ENCODE data around the gene PCDH1. TPM values are rescaled to one million over a fixed set of nuclear protein-coding genes. Genes with fewer than 3 reads are reported as not detected.

The PCDH1 gene
- total RNA-seq, 4 donors from 2014 or later: 51.3 to 131 (median 67.9) TPM

GRCh38 chr5:141880961-141881801 is 3.0 kb upstream of the PCDH1 start:
- intact Hi-C loops (cut with DNase I): loop anchor here (10.0 kb wide), 2 partner anchors 66 to 74 kb away; partner anchors contain the start of gene PCDH12
- H3K27me3 ChIP-seq: peaks cover 0 to 89% (median 18%) of the 10 kb centered on the region in 4 donors
- H3K27ac ChIP-seq: peak overlapping the region in 3 of 4 donors; percentile 30 to 89 (median 47)
- no peaks in the 10 kb centered on the region for H3K36me3 ChIP-seq
- H3K4me3 ChIP-seq: no peak overlapping the region
- no peak for TF ChIP-seq CTCF (IDR thresholded peaks at IDR 0.05)
- no peak for TF ChIP-seq POLR2A (IDR thresholded peaks at IDR 0.05)
- peaks cover 28 to 73% (median 29%) of the 10 kb centered on the region in 3 donors for H3K4me1 ChIP-seq
- no peak for DNase-seq
- no peaks in the 10 kb centered on the region for H3K9me3 ChIP-seq
- WGBS, 2 donors: 34 to 48% methylated on average over 8 of the region's 8 CpGs

- peaks cover 33 to 84% (median 34%) of the 10 kb centered on the region in 3 donors for H3K4me1 ChIP-seq
- H3K27me3 ChIP-seq: peaks cover 0 to 90% (median 21%) of the 10 kb centered on the region in 4 donors
- H3K9me3 ChIP-seq: no peaks in the 10 kb centered on the region
- H3K4me3 ChIP-seq: no peak overlapping the region
- H3K27ac ChIP-seq: peak overlapping the region in 2 of 4 donors; percentile 89
- intact Hi-C loops (cut with DNase I): loop anchor here (2.0 to 10.0 kb wide), 3 partner anchors 65 to 177 kb away; partner anchors contain the start of gene PCDH12
- no peaks in the 10 kb centered on the region for H3K36me3 ChIP-seq
- DNase-seq: no peak
- 40 to 42% methylated on average over 1 to 5 of the region's 7 CpGs for WGBS, 2 donors
- TF ChIP-seq CTCF (IDR thresholded peaks at IDR 0.05) (no peak), POLR2A (IDR thresholded peaks at IDR 0.05) (no peak)
Measured at GRCh38 chr5:141879941-141880738, 1.9 kb upstream of the PCDH1 start.

GRCh38 chr5:141879426-141879759 is 1.2 kb upstream of the PCDH1 start:
- Histone ChIP-seq H3K9me3 (no peaks in the 10 kb centered on the region), H3K27ac (peak overlapping the region in 2 of 4 donors; percentile 89), H3K36me3 (no peaks in the 10 kb centered on the region), H3K4me1 (peaks cover 33 to 91% (median 34%) of the 10 kb centered on the region in 3 donors), H3K27me3 (peaks cover 0 to 90% (median 20%) of the 10 kb centered on the region in 4 donors), H3K4me3 (no peak overlapping the region)
- DNase-seq: no peak
- TF ChIP-seq POLR2A (IDR thresholded peaks at IDR 0.05): no peak
- no peak for TF ChIP-seq CTCF (IDR thresholded peaks at IDR 0.05)
- WGBS, 2 donors: 0% methylated on average over 2 of the region's 2 CpGs; no CpG with 5 or more reads in 1 of the 2 donors
- intact Hi-C loops (cut with DNase I): loop anchor here (2.0 kb wide), 1 partner anchor 177 kb away; no protein-coding TSS in a partner anchor

GRCh38 chr5:141878711-141879425 is 658 bp upstream of the PCDH1 start:
- H3K27ac ChIP-seq: peak overlapping the region; percentile 88 to 90 (median 89)
- no peaks in the 10 kb centered on the region for H3K36me3 ChIP-seq
- intact Hi-C loops (cut with DNase I): loop anchor here (2.0 kb wide), 1 partner anchor 176 kb away; no protein-coding TSS in a partner anchor
- peaks cover 0 to 90% (median 17%) of the 10 kb centered on the region in 4 donors for H3K27me3 ChIP-seq
- peak; percentile 55 for DNase-seq
- peaks cover 33 to 97% (median 34%) of the 10 kb centered on the region in 3 donors for H3K4me1 ChIP-seq
- no peaks in the 10 kb centered on the region for H3K9me3 ChIP-seq
- peak overlapping the region; percentile 71 to 82 (median 76) for H3K4me3 ChIP-seq
- 0 to 1% methylated on average over 27 of the region's 40 CpGs for WGBS, 2 donors
- no peak for TF ChIP-seq POLR2A (IDR thresholded peaks at IDR 0.05)
- TF ChIP-seq CTCF (IDR thresholded peaks at IDR 0.05): peak; percentile 89 to 98 (median 94)
